ENCODE results near the gene SETD1B. TPM values are rescaled to one million over a fixed set of nuclear protein-coding genes. Genes with fewer than 3 reads are reported as not detected.

Gene SETD1B
- polyA plus RNA-seq, 1 experiment, result 1.1 TPM

GRCh38 chr12:121769297-121769830 lies 34.4 kb upstream of the SETD1B start:
- Histone ChIP-seq H3K27me3 (ENCODE audit: control insufficient read depth, insufficient read depth, low read length) (no peaks in the 10 kb centered on the region), H3K9me3 (ENCODE audit: control insufficient read depth, insufficient read depth, low read length) (no peaks in the 10 kb centered on the region), H3K27ac (ENCODE audit: low read depth, low read length) (no peak overlapping the region), H3K4me3 (ENCODE audit: low read depth, low read length) (no peak overlapping the region)
- DNase-seq (ENCODE audit: low read depth, low spot score), result no peak
- TF ChIP-seq, protein P1, sequence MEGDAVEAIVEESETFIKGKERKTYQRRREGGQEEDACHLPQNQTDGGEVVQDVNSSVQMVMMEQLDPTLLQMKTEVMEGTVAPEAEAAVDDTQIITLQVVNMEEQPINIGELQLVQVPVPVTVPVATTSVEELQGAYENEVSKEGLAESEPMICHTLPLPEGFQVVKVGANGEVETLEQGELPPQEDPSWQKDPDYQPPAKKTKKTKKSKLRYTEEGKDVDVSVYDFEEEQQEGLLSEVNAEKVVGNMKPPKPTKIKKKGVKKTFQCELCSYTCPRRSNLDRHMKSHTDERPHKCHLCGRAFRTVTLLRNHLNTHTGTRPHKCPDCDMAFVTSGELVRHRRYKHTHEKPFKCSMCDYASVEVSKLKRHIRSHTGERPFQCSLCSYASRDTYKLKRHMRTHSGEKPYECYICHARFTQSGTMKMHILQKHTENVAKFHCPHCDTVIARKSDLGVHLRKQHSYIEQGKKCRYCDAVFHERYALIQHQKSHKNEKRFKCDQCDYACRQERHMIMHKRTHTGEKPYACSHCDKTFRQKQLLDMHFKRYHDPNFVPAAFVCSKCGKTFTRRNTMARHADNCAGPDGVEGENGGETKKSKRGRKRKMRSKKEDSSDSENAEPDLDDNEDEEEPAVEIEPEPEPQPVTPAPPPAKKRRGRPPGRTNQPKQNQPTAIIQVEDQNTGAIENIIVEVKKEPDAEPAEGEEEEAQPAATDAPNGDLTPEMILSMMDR (IDR thresholded peaks at IDR 0.05; ENCODE audit: low read depth, low read length), result no peak
- CTCF ChIA-PET, result no interaction called here
- POLR2A ChIA-PET, result interaction anchor here (2.1 kb wide), 1 partner anchor 56 kb away, joined by 6 read pairs; the partner anchor contains the start of gene TMEM120B

DNA sequence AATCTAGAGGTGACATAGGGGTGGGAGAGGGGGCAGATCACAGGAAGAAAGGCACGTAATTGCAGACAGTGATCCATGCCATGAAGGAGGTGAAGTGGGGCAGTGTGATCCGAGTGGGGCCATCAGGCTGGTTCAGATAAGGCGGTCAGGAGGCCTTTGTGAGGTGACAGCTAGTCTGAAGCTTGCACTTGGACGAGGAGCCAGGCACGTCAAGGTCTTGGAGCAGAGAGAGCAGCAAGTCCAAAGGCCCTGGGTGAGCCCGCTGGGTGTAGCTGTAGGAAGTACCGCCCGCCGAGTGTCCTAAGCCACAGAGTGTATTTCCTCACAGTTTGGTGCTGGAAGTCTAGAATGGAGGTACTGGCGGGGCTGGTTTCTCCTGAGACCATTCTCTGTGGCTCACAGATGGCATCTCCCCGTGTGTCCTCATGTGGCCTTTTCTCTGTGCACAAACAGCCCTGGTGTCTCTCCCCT lies 33.9 kb upstream of the SETD1B start:
- Histone ChIP-seq H3K9me3 (ENCODE audit: control insufficient read depth, insufficient read depth, low read length) (no peaks in the 10 kb centered on the region), H3K27ac (ENCODE audit: low read depth, low read length) (no peak overlapping the region), H3K4me3 (ENCODE audit: low read depth, low read length) (no peak overlapping the region), H3K27me3 (ENCODE audit: control insufficient read depth, insufficient read depth, low read length) (no peaks in the 10 kb centered on the region)
- DNase-seq (ENCODE audit: low read depth, low spot score), result no peak
- ChIA-PET CTCF (no interaction called here), POLR2A (no interaction called here)
- TF ChIP-seq, protein P1 (IDR thresholded peaks at IDR 0.05; ENCODE audit: low read depth, low read length), result no peak

- no peak overlapping the region for H3K27ac ChIP-seq (ENCODE audit: low read depth, low read length)
- CTCF ChIA-PET, result no interaction called here
- POLR2A ChIA-PET, result no interaction called here
These were observed 33.4 kb upstream of the SETD1B start for GRCh38 chr12:121770388-121770787.

DNA sequence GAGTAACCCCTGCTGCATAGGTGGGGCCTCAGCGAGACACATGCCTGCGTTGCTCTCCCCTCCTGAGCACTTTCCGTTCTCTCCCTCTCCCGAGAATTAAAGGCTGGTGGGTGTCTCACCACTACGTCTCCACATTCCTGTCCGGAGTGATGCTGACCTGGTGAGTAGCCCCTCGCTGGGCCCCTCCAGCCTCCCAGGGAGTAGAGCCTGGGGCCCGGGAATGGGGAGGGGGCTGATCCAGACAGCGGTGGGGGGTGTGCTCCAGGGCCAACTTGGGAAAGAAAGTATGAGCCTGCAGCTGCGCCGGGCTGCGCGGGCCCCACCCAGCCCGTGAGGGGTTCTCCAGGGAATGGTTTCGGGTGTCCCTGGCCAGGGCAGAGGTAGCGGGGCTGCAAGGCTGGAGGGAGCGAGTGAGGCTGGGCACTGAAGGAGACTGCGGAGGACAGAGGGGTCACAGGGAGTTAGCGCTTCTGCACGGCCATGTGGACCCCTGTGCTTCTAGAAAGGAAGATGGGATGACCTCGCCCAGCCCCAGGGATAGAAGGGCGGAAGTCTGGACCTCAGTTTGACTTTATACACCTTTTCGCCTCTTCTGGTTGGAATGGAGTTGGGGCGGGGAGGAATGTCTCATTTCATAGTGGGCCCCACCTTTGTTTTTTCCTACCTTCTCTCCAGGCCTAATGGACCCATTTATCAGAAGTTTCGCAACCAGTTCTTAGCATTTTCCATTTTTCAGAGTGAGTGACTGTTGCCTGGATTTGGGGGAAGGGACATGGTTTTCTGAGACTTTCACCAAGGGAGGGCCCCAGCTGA lies 32.8 kb upstream of the SETD1B start:
- H3K27me3 ChIP-seq (ENCODE audit: control insufficient read depth, insufficient read depth, low read length), result no peaks in the 10 kb centered on the region
- TF ChIP-seq, protein P1 (IDR thresholded peaks at IDR 0.05; ENCODE audit: low read depth, low read length), result no peak
- H3K27ac ChIP-seq (ENCODE audit: low read depth, low read length), result no peak overlapping the region
- no peaks in the 10 kb centered on the region for H3K9me3 ChIP-seq (ENCODE audit: control insufficient read depth, insufficient read depth, low read length)
- no peak overlapping the region for H3K4me3 ChIP-seq (ENCODE audit: low read depth, low read length)
- ChIA-PET CTCF (no interaction called here), POLR2A (no interaction called here)
- DNase-seq (ENCODE audit: low read depth, low spot score), result no peak

More at GRCh38 chr12:121770388-121770787, 33.4 kb upstream of the SETD1B start:
- Histone ChIP-seq H3K4me3 (ENCODE audit: low read depth, low read length) (no peak overlapping the region), H3K9me3 (ENCODE audit: control insufficient read depth, insufficient read depth, low read length) (no peaks in the 10 kb centered on the region), H3K27me3 (ENCODE audit: control insufficient read depth, insufficient read depth, low read length) (no peaks in the 10 kb centered on the region)
- no peak for DNase-seq (ENCODE audit: low read depth, low spot score)
- TF ChIP-seq, protein P1 (IDR thresholded peaks at IDR 0.05; ENCODE audit: low read depth, low read length), result no peak
